NCI-H2171 treated with DMSO at 0.1 percent for 48 hours (cell line): ENCODE results near the gene RPS6KB1.
"Not testable (repeated sequence)": the region's sequence is repeated elsewhere in the genome, so short reads cannot be mapped to it uniquely, and the experiment has no call there.

Source experiments
- DNase-seq: peaks from one replicate; lab custom pipeline; 2025; lab: John Stamatoyannopoulos, UW

The RPS6KB1 gene

GRCh38 chr17:59870482-59870881 lies 22.4 kb upstream of the RPS6KB1 start:
- no peak for DNase-seq

- DNase-seq = no peak
Observed at GRCh38 chr17:59872351-59872750, 20.6 kb upstream of the RPS6KB1 start.

- not testable (repeated sequence) for DNase-seq
Observed at GRCh38 chr17:59873414-59873813, 19.5 kb upstream of the RPS6KB1 start.

GRCh38 chr17:59874376-59874775 lies 18.5 kb upstream of the RPS6KB1 start:
- no peak for DNase-seq

- DNase-seq = no peak
Observed at GRCh38 chr17:59876107-59876506, 16.8 kb upstream of the RPS6KB1 start.

- no peak for DNase-seq
Observed at GRCh38 chr17:59877965-59878364, 15.0 kb upstream of the RPS6KB1 start.

- DNase-seq = no peak
Observed at GRCh38 chr17:59878624-59879023, 14.3 kb upstream of the RPS6KB1 start.

GRCh38 chr17:59884861-59885260 lies 8.1 kb upstream of the RPS6KB1 start:
- DNase-seq = no peak

- no peak for DNase-seq
Observed at GRCh38 chr17:59888145-59888750, 4.7 kb upstream of the RPS6KB1 start.

- DNase-seq = no peak
Observed at GRCh38 chr17:59890720-59891119, 2.2 kb upstream of the RPS6KB1 start.

GRCh38 chr17:59892251-59892923 lies 534 bp upstream of the RPS6KB1 start:
- no peak for DNase-seq

- peak; percentile 60 for DNase-seq
Observed at GRCh38 chr17:59893676-59894100, 767 bp downstream of the RPS6KB1 start.

GRCh38 chr17:59897090-59897489 lies 4.2 kb downstream of the RPS6KB1 start:
- DNase-seq = no peak

- no peak for DNase-seq
Observed at GRCh38 chr17:59899099-59899498, 6.2 kb downstream of the RPS6KB1 start.

GRCh38 chr17:59901604-59902003 lies 8.7 kb downstream of the RPS6KB1 start:
- DNase-seq = no peak

- no peak for DNase-seq
Observed at GRCh38 chr17:59903455-59903854, 10.5 kb downstream of the RPS6KB1 start.

- DNase-seq = no peak
Observed at GRCh38 chr17:59907467-59907866, 14.5 kb downstream of the RPS6KB1 start.

- peak; percentile 63 for DNase-seq
Observed at GRCh38 chr17:59914274-59914854, 21.4 kb downstream of the RPS6KB1 start.

- no peak for DNase-seq
Observed at GRCh38 chr17:59916446-59916845, 23.5 kb downstream of the RPS6KB1 start.

- DNase-seq = not testable (repeated sequence)
Observed at GRCh38 chr17:59920637-59921036, 27.7 kb downstream of the RPS6KB1 start.

- DNase-seq = not testable (repeated sequence)
Observed at GRCh38 chr17:59930121-59930520, 37.2 kb downstream of the RPS6KB1 start.

- DNase-seq = not testable (repeated sequence)
Observed at GRCh38 chr17:59930768-59931167, 37.8 kb downstream of the RPS6KB1 start.

GRCh38 chr17:59933317-59933716 lies 40.4 kb downstream of the RPS6KB1 start:
- DNase-seq = not testable (repeated sequence)
